CD14-positive monocyte (primary cell): ENCODE data around the gene SRCAP. TPM values are rescaled to one million over a fixed set of nuclear protein-coding genes. Genes with fewer than 3 reads are reported as not detected.
A peak's percentile ranks its signal among the peaks of the same experiment; 100 is the strongest.

Experiments
- DNase-seq, 3 donors: peaks; one replicate each; pipeline ENCODE4 v3.0.0-alpha.2; 2011 to 2022
- H2AFZ ChIP-seq: 2 replicates; pipeline ENCODE4 v1.6.0; 2012; ENCODE audit warnings: mild to moderate bottlenecking, low read depth, low read length, inconsistent platforms; ENCODE audit not compliant: insufficient read depth, poor library complexity, severe bottlenecking
- H3K27ac ChIP-seq, 2 donors: 1 replicate in 1 of 2; 2 replicates in 1 of 2; pipeline ENCODE4 v1.5.1; 2012 to 2013; ENCODE audit warnings: low read length in 2 of 2, control low read depth in 1 of 2, inconsistent platforms in 1 of 2, low read depth in 1 of 2, mild to moderate bottlenecking in 1 of 2
- H3K27me3 ChIP-seq, 2 donors: one replicate each; pipeline versions ENCODE4 v1.6.0 to v1.6.1; 2011 to 2013; ENCODE audit warnings: low read length in 2 of 2; ENCODE audit not compliant: control insufficient read depth in 2 of 2, insufficient read depth in 2 of 2
- H3K36me3 ChIP-seq, 2 donors: replicated peaks in 1 of 2; 1 replicate in 1 of 2; 2 replicates in 1 of 2; pipeline versions ENCODE4 v1.5.1 to v1.6.1; 2012 to 2013; ENCODE audit warnings: low read length in 2 of 2, control low read depth in 1 of 2, inconsistent platforms in 1 of 2, mild to moderate bottlenecking in 1 of 2; ENCODE audit not compliant: insufficient read depth in 2 of 2, control insufficient read depth in 1 of 2
- H3K4me1 ChIP-seq, 2 donors: 1 replicate in 1 of 2; 2 replicates in 1 of 2; pipeline versions ENCODE4 v1.5.1 to v1.6.1; 2012 to 2013; ENCODE audit warnings: low read length in 2 of 2, control low read depth in 1 of 2, inconsistent platforms in 1 of 2, mild to moderate bottlenecking in 1 of 2, moderate library complexity in 1 of 2; ENCODE audit not compliant: insufficient read depth in 2 of 2, control insufficient read depth in 1 of 2
- H3K4me2 ChIP-seq: replicated peaks from 2 replicates; pipeline ENCODE3; 2012; ENCODE audit warnings: low read length, moderate library complexity, mild to moderate bottlenecking; ENCODE audit not compliant: poor library complexity, severe bottlenecking; ENCODE audit errors: extremely low read depth
- H3K4me3 ChIP-seq, 3 experiments: fragments of 200-600 bp in 1 of 3; sonication (generic) in 1 of 3; replicated peaks in 1 of 3; 1 replicate in 2 of 3; 2 replicates in 1 of 3; pipeline ENCODE4 v1.5.1; 2011 to 2013; ENCODE audit warnings: low read length in 3 of 3, mild to moderate bottlenecking in 3 of 3, control low read depth in 2 of 3, low read depth in 2 of 3, inconsistent platforms in 1 of 3, moderate library complexity in 1 of 3
- H3K79me2 ChIP-seq: 2 replicates; pipeline ENCODE4 v1.6.0; 2012; ENCODE audit warnings: mild to moderate bottlenecking, control low read depth, inconsistent platforms, low read length, moderate library complexity; ENCODE audit not compliant: insufficient read depth
- H3K9ac ChIP-seq: 2 replicates; pipeline ENCODE4 v1.6.0; 2017; ENCODE audit warnings: low read length, mild to moderate bottlenecking; ENCODE audit not compliant: insufficient read depth, poor library complexity, severe bottlenecking
- H3K9me3 ChIP-seq, 2 donors: replicated peaks in 1 of 2; 1 replicate in 1 of 2; 2 replicates in 1 of 2; pipeline versions ENCODE4 v1.5.1 to v1.6.1; 2012 to 2013; ENCODE audit warnings: low read length in 2 of 2, control low read depth in 1 of 2; ENCODE audit not compliant: control insufficient read depth in 1 of 2, insufficient read depth in 1 of 2
- H4K20me1 ChIP-seq: 2 replicates; pipeline ENCODE4 v1.6.0; 2012; ENCODE audit warnings: mild to moderate bottlenecking, low read length, control low read depth, moderate library complexity; ENCODE audit not compliant: insufficient read depth
- H3K27ac Mint-ChIP-seq, 7 donors: one replicate each; pipeline ENCODE4 v1.8.0; 2020; ENCODE audit warnings: mild to moderate bottlenecking in 7 of 7, mixed read lengths in 7 of 7, moderate library complexity in 6 of 7, inconsistent platforms in 2 of 7
- H3K27me3 Mint-ChIP-seq, 3 donors: one replicate each; pipeline ENCODE4 v1.8.0; 2021 to 2022; ENCODE audit warnings: low read depth in 3 of 3, mild to moderate bottlenecking in 3 of 3, mixed read lengths in 3 of 3, moderate library complexity in 3 of 3, inconsistent platforms in 1 of 3
- H3K36me3 Mint-ChIP-seq, 2 donors: one replicate each; pipeline ENCODE4 v1.8.0; 2020; ENCODE audit warnings: mixed read lengths in 2 of 2, inconsistent platforms in 1 of 2, mild to moderate bottlenecking in 1 of 2
- H3K4me1 Mint-ChIP-seq: one replicate; pipeline ENCODE4 v1.8.0; 2020; ENCODE audit warnings: mild to moderate bottlenecking, mixed read lengths
- H3K4me3 Mint-ChIP-seq, 2 donors: one replicate each; pipeline ENCODE4 v1.8.0; 2020; ENCODE audit warnings: mild to moderate bottlenecking in 2 of 2, mixed read lengths in 2 of 2, moderate library complexity in 1 of 2
- H3K9me3 Mint-ChIP-seq, 7 donors: one replicate each; pipeline ENCODE4 v1.8.0; 2020 to 2022; ENCODE audit warnings: mixed read lengths in 7 of 7, mild to moderate bottlenecking in 6 of 7, moderate library complexity in 6 of 7, inconsistent platforms in 2 of 7
- WGBS: methylation state at CpG from one replicate; pipeline ENCODE4 v1.1.5; 2013; ENCODE audit warnings: missing lambda C conversion rate; ENCODE audit not compliant: insufficient coverage; 5-methylcytosine and 5-hydroxymethylcytosine counted together
- intact Hi-C, 2 donors: fragments of 100-400 bp; cut with micrococcal nuclease; formaldehyde crosslinking; loops; one replicate each; pipeline versions ENCODE4 v1.15.0 to v1.15.1; 2023
- polyA plus RNA-seq, 3 donors: library from polyadenylated mRNA; depleted of rRNA in 1 of 3; unstranded in 2 of 3; stranded (reverse) in 1 of 3; fragments of 300-500 nt in 2 of 3; fragments of >200 nt in 1 of 3; fragmentation: Illumina TruSeq in 2 of 3; gene quantifications; 1 replicate in 2 of 3; 2 replicates in 1 of 3; pipeline ENCODE4 v1.2.3, GENCODE V29; 2012 to 2021
- TF ChIP-seq, protein P1 (sequence below): fragments of 200-600 bp; IDR thresholded peaks from one replicate; pipeline ENCODE4 v1.8.0; 2022; ENCODE audit warnings: antibody characterized with exemption, mild to moderate bottlenecking

SRCAP gene
- polyA plus RNA-seq, 3 donors, result 3.0 to 16.0 (median 6.3) TPM

DNA sequence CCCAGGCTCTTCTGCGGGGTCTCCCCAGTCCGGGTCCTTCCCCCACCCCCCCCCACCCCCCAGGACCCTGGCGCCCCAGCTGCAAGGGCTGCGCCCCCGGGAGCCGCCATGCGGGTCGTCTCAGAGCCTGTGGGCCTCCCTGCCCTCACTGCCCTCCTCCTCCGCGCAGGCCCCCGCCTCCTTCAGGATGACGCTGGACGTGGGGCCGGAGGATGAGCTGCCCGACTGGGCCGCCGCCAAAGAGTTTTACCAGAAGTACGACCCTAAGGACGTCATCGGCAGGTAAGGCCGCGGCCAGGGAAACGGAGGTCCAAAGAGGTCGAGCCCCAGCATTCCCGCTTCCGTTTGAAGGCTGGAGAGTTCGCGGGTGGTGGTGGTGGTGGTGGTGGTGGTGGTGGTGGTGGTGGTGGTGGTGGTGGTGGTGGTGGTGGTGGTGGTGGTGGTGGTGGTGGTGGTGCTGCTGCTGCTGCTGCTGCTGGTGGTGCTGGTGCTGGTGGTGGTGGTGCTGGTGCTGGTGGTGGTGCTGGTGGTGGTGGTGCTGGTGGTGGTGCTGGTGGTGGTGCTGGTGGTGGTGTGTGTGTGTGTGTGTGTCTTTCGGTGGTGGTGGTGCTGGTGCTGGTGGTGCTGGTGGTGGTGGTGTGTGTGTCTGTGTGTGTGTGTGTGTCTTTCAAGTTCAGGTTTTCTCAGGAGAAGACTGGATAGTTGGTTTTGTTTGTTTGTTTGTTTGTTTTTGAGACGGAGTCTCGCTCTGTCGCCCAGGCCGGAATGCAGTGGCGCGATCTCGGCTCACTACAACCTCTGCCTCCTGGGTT, 49.9 kb downstream of the SRCAP start:
- H3K36me3 Mint-ChIP-seq, result peaks cover 37 to 54% of the 10 kb centered on the region in 2 donors
- 3% methylated on average over 14 of the region's 36 CpGs for WGBS
- intact Hi-C loops, result loop anchor here (2.0 to 5.0 kb wide), 3 partner anchors 14 to 47 kb away; partner anchors contain the start of genes CFAP119 (in 1 of the 2) and RNF40 (in 1 of the 2)

DNA sequence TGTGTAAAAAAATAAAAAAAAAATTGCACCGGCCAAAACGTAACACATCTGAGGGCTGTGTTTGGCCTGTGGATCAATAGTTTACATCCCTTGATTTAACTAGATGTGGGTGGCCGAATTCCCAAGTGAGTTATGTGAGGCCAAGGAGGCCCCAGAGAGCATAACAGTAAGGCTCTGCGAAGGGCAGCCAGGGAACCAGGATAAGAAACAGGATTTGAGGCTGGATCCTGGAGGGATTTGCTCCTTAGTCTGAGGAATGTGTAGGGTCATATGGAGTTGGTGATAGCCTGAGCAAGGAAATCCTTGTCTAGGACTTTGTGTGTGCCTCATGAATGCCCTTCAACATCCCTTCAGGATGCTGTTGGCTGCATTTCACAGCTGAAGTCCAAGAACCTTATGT, 51.2 kb downstream of the SRCAP start:
- intact Hi-C loops, result no loop called here
- Histone ChIP-seq H3K9me3 (no peaks in the 10 kb centered on the region), H3K4me3 (no peak overlapping the region), H3K4me1 (peaks cover 23 to 24% of the 10 kb centered on the region in 2 donors), H3K4me2 (no peak overlapping the region), H2AFZ (no peak overlapping the region), H3K79me2 (peaks cover 29% of the 10 kb centered on the region), H3K36me3 (peaks cover 41 to 58% of the 10 kb centered on the region in 2 donors), H3K27ac (peak overlapping the region in 1 of 2 donors; percentile 27), H3K9ac (no peak overlapping the region), H4K20me1 (no peaks in the 10 kb centered on the region), H3K27me3 (no peaks in the 10 kb centered on the region)
- no peak overlapping the region for H3K4me3 Mint-ChIP-seq
- no peaks in the 10 kb centered on the region for H3K9me3 Mint-ChIP-seq
- DNase-seq, result no peak
- peaks cover 40 to 56% of the 10 kb centered on the region in 2 donors for H3K36me3 Mint-ChIP-seq
- 100% methylated on average over 2 of the region's 4 CpGs for WGBS
- H3K4me1 Mint-ChIP-seq, result peaks cover 27% of the 10 kb centered on the region
- TF ChIP-seq, protein P1, sequence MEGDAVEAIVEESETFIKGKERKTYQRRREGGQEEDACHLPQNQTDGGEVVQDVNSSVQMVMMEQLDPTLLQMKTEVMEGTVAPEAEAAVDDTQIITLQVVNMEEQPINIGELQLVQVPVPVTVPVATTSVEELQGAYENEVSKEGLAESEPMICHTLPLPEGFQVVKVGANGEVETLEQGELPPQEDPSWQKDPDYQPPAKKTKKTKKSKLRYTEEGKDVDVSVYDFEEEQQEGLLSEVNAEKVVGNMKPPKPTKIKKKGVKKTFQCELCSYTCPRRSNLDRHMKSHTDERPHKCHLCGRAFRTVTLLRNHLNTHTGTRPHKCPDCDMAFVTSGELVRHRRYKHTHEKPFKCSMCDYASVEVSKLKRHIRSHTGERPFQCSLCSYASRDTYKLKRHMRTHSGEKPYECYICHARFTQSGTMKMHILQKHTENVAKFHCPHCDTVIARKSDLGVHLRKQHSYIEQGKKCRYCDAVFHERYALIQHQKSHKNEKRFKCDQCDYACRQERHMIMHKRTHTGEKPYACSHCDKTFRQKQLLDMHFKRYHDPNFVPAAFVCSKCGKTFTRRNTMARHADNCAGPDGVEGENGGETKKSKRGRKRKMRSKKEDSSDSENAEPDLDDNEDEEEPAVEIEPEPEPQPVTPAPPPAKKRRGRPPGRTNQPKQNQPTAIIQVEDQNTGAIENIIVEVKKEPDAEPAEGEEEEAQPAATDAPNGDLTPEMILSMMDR, result no peak
- H3K27ac Mint-ChIP-seq, result peak overlapping the region in 1 of 7 donors; percentile 41
- H3K27me3 Mint-ChIP-seq, result no peaks in the 10 kb centered on the region

More for the DNA sequence above, 49.9 kb downstream of the SRCAP start:
- H3K79me2 ChIP-seq, result peaks cover 29% of the 10 kb centered on the region
- H3K36me3 ChIP-seq, result peaks cover 42 to 58% of the 10 kb centered on the region in 2 donors
- H3K27ac ChIP-seq, result peak overlapping the region in 1 of 2 donors; percentile 88
- H3K9me3 ChIP-seq, result no peaks in the 10 kb centered on the region
- H3K4me2 ChIP-seq, result peak overlapping the region; percentile 77
- H3K4me1 ChIP-seq, result peaks cover 23 to 24% of the 10 kb centered on the region in 2 donors
- H3K9ac ChIP-seq, result peak overlapping the region; percentile 73
- peak in 1 of 3 donors; percentile 30 for DNase-seq
- H3K4me3 ChIP-seq, result peak overlapping the region; percentile 48 to 79 (median 69)
- Mint-ChIP-seq H3K4me3 (peak overlapping the region; percentile 92 to 93), H3K27ac (peak overlapping the region; percentile 80 to 95 (median 82)), H3K4me1 (peaks cover 27% of the 10 kb centered on the region), H3K9me3 (no peaks in the 10 kb centered on the region), H3K27me3 (no peaks in the 10 kb centered on the region)
- H4K20me1 ChIP-seq, result no peaks in the 10 kb centered on the region
- H2AFZ ChIP-seq, result peak overlapping the region; percentile 63
- no peaks in the 10 kb centered on the region for H3K27me3 ChIP-seq
- TF ChIP-seq, protein P1, result no peak
